Measurements from ENCODE around the gene IGF2BP1.
A peak's percentile ranks its signal among the peaks of the same experiment; 100 is the strongest.
"Not testable (repeated sequence)": the region's sequence is repeated elsewhere in the genome, so short reads cannot be mapped to it uniquely, and the experiment has no call there.

The IGF2BP1 gene

DNA sequence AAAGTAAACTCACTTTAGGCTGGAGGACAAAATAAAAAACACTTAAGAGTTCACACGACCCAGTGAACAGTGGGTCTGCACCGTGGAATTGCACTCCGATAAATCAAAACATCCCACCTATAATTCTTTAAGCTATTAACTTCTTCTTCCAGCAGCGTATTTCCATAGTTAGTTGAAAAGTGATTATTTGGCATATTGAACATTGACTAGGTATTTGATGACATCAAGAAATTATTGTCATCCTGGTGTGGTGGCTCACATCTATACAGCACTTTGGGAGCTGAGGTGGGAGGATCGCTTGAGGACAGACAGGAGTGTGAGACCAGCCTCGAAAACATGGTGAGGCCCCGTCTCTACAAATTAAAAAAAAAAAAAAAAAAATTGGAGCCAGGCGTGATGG, 23.4 kb downstream of the IGF2BP1 start:
- no peak for DNase-seq

DNA sequence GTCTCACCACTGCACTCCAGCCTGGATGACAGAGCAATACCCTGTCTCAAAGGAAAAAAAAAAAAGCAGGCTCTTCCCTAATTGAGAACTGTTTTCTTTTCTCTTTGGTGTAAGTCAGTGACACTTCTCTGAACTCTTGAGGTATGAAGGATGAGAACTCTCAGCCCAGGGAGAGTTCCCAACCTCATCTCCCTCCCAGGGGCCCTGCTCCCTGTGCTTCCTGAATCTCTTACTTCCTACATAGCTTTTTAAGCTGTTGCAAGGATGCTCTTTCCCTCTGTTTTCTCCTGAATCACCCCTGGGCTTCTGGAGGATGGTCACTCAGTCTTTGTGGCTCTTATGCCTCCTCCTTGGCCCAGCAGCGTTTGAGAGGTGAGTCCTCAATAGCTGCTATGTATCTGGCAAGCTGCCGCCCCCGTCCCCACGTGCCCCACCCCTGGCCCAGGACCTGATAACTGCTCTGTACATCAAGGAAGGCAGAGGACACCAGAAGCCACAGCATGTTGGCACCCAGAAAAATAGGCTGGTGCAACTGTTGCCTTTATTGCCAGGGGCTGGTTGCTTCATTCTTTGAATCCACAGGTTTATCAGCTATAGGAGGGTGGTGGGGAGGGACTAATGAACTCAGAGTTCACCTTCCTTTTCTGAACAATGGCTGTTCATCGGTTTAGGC, 24.0 kb downstream of the IGF2BP1 start:
- DNase-seq, result no peak

DNA sequence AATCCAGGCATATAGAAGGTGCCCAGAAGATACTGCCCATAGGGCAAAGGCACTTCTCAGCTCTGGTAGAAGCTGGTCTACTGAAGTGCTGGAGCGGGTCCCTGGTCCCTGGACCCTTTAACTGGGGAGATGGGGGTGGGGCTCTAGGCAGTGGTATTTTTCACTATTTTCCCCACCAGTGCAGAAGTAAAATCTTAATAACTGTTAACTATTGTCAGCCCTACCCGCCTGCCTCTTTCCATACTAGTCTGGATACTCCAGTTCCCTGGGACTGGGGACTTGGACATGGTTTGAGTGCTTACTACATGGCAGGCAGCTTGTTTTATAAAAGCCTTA, 24.6 kb downstream of the IGF2BP1 start:
- no peak for DNase-seq

DNA sequence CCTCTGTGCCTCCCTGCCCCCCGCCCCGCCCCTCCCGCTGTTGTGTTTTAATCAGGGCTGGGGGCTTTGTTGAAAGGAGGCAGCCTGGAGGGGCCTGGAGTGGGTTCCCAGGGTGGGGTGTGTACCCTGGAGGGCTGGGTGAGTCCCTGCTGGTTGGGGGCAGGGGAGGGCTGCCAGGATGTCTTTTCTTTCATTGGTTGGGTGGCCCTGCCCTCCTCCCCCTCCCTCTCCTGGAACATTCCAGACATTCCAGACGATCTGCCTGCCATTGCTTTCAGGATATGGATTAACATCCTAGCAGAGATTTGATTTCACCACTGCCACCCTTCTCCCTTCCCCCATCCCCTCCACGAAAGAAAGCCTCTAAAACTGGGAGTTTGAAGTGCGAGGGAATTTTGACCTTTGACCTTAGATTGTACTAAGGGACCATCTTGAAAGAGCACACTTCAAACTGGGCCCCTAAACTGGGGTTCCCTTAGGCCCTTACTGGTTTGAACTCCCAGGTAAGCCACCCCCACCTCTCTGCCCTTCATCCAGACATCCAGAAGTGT, 25.3 kb downstream of the IGF2BP1 start:
- no peak for DNase-seq

DNA sequence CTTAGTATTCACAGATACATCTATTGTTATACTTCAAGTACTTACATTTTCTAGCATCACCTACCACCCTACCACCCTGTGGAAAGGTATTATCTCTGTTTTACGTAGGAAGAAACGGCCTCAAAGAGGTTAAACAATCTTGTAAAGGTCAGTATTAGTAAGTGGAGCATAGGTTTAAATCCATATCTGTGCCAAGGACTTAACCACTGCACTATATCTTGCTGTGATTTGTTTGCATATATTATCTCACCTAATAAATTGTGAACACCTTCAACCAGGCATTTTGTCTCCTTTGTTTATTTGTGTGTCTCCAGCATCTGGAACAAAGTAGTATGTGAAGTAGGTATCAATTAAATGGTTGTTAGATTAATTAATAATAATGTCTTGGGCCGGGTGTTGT, 27.3 kb downstream of the IGF2BP1 start:
- DNase-seq, result no peak

DNA sequence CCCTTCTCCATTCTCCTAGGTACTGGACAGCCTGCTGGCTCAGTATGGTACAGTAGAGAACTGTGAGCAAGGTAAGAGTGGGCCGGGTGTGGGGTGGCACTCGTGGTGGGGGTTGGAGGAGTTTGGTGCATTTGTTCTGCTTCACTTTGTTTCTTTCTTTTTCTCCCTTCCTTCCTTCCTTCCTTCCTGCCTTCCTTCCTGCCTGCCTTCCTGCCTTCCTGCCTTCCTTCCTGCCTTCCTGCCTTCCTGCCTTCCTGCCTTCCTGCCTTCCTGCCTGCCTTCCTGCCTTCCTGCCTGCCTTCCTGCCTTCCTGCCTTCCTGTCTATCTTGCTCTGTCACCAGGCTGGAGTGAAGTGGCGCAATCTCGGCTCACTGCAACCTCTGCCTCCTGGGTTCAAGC, 29.3 kb downstream of the IGF2BP1 start:
- not testable (repeated sequence) for DNase-seq

DNA sequence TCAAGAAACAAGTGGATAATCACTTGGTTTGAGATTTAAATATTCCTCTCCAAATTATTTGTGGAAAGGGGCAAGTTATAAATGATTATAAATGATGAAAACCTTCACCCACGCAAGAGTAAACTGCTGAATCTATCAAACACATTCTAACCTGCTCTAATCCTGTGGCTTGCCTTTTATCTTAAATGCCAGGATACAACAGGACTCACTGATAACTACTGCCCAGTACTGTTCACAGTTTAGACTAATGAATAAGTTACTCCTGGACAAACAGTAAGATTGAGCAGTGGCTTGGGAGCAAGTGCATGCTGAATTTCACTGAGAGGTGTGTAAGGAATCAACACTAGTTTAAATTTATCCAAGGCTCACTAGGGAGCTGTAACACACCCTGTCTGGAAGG, 31.1 kb downstream of the IGF2BP1 start:
- DNase-seq, result no peak

DNA sequence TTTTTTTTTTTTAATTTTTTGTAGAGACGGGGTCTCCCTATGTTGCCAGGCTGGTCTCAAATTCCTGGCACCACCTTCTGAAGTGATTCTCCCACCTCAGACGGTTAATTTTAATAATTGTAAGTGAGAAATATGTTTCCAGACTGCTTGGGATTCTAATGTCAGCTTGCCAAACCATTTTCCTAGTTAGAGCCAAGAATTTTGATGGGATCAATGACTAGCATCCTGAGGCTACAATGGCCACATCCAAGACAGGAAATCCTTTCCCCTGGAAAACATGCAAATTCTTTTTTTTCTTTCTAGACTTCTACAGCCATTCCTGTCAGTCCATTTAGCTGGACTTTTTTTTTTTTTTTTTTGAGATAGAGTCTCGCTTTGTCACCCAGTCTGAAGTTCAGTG, 32.6 kb downstream of the IGF2BP1 start:
- no peak for DNase-seq

DNA sequence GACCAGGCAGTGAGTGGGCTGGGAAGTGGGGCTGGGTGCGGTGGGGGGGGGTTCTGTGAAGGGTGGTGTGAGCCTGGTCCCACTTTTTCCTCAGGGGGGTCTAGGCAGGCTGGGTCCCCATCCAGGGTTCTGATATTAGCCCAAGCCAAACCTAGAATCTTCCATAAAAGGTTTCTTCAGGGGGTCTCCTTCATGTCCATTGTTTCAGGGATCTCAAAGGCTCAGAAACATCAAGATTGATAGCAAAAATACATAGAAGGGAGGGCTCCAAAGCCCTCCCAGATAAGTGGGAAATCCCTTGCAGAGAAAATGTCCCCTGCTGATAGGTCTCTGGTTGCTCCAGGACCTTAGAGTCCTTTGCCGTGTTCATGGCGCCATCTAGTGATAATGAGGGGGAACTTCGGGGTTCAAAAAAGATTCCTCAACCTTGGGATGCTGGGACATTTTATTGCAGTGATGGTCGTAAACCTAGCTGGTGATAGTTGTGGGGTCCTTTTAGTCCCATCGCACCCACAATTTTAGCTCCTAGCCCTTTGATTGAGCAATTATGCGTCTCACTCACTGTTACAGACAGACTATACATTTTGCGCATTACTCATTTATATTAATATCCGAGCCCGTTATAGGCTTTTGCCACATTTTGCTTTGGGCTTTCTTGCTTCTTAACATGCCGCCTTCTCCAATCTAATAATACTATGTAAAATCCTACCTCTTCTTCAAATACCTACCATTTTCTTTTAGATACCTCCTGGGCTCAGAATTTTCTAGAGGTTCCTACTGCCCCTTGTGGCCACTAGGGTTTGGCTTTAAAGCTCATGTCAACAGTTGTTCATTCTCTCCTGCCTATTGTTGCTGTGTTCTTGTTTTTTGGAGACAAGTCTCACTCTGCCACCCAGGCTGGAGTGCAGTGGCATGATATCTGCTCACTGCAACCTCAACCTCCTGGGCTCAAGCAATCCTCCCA, 35.1 kb downstream of the IGF2BP1 start:
- DNase-seq, result peak; percentile 73

DNA sequence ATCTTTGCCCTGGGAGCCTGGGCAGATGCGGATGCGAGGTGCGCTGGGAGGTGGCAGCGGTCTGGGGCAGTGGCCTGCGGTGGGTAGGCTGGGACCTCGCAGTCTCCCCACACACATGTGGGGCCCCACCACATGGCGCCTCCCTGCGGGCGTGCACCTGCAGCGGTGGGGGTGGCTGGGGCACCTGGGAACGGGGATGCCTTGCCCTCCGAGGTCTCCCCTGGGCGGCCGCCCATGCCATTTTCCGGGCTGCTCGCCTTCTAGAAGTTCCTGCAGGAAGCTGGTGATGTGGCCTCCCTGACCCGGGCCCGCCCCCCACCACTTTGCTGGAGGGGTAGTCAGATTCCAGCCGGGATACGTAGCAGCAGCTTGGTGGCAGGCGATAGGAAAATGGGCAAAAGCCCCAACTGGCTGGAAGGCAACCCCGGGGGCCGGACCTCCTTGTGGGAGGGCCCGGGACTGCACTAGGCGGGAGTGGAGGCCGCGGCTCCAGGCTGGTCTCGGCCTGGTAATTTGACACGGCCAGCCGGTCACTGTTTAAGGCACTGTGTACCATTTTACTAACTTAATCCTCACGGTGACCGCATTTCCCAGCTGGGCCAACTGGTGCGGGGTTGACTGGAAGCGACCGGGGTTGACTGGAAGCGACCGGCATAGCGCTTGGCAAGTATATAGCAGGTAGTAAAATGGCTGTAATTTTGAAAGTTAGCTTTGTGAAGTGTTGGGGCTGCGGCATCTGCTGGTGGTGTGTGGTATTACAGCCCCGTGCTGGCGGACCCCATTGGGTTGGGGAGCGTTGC, 38.5 kb downstream of the IGF2BP1 start:
- peak; percentile 4 for DNase-seq

DNA sequence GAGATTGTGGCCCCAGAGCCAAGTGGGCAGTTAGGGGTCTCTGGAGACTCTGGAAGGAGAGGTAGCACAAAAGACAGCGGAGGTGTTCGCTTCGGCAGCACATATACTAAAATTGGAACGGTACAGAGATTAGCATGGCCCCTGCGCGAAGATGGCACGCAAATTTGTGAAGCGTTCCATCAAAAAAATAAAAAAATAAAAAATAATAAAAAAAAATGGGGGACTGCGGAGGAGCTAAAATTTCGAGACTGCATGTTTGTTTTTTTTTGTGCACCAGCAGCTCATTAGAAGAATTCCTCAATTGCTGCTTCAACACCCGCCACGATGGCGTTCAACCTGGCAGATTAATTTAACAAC, 39.1 kb downstream of the IGF2BP1 start:
- no peak for DNase-seq

DNA sequence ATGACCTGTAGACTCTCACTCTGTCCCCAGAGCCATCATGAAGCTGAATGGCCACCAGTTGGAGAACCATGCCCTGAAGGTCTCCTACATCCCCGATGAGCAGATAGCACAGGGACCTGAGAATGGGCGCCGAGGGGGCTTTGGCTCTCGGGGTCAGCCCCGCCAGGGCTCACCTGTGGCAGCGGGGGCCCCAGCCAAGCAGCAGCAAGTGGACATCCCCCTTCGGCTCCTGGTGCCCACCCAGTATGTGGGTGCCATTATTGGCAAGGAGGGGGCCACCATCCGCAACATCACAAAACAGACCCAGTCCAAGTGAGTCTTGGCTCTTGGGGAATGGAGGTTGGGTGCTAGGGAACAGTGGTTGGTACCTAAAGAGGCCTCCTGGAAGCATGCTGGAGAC, 41.0 kb downstream of the IGF2BP1 start:
- no peak for DNase-seq

DNA sequence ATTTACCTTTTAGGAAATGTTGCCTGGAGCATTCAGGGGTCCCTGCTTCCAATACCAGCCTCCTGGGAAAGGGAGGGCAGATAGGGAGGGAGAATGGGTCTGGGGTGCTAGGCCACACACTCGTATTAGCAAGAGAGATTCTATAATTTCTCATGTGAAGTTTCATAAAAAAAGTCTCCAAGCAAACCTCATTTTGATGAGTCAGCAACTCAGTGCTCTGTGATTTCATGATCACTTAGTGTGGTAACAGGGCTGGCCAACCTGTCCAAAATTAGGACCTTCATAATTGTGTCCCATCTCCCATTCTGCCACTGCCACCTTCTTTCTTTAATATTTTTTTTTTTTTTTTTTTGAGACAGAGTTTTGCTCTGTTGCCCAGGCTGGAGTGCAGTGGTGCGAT, 41.4 kb downstream of the IGF2BP1 start:
- DNase-seq, result no peak

DNA sequence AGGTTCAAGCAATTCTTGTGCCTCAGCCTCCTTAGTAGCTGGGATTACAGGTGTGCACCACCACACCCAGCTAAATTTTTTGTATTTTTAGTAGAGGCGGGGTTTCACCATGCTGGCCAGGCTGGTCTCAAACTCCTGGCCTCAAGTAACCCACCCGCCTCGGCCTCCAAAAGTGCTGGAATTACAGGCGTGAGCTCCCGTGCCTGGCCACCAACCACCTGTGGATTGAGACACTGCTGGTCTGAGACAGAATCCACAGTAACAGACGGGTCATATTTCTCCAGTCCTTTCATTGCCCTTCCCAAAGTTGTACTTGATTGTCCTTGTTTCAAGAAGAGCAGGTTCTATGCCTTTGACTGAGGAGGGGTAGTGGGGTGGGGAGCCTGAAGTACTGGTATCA, 42.3 kb downstream of the IGF2BP1 start:
- not testable (repeated sequence) for DNase-seq

DNA sequence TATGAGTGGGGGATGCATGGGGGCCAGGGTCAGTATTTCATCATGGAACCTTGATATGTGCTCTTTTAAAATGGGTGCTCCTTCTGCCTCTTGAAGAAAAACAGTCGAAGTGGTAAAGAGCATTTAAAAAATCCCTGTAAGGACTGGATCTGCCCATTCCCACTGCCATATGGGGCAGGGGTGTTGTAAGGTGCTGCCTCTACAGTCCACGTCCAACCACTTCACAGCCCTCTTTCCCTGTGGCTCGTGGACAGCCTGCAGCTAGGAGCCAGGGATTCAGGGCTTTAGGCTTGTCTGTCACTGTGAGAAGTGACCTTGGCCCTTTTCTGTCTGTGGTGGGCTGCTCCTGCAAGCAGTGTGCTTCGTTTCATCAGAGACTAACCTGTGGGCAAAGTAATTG, 44.3 kb downstream of the IGF2BP1 start:
- DNase-seq, result no peak

DNA sequence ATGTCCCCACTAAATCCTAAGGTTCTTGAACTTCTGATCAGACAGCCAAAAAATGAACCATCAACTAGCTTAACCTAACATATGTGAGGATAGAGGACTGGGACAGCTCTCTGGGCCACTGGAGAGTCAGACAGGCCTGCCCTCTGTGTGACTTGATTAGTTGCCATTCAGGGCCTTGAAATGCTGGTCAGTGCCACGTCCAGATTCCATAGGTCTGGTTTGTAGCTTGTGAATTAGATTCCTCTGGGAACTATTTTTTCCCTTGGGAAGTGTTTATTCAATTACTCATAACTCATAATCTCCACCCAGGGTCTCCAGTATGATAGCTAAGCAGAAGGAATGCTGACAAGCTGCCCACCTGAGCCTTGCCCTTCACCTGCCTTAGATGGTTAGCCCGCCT, 48.2 kb downstream of the IGF2BP1 start:
- no peak for DNase-seq

DNA sequence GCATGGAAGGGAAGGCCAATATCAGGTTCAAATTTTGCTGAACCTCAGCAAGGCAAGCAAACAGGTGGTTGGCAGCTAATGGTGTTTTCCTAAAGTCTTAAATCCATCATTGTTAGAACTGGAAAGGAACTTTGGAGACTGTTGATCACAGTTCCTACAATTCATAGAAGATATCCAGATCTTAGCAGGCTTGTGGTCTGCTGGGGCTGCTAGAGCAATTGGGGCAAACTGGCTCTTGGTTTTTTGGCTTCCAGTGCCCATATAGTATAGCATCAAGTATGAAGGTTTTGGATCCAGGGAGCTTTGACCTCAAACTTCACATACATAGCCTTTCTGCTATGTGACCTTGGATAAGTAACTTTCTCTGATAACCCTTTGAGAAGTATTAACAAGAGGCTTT, 49.7 kb downstream of the IGF2BP1 start:
- DNase-seq, result no peak

DNA sequence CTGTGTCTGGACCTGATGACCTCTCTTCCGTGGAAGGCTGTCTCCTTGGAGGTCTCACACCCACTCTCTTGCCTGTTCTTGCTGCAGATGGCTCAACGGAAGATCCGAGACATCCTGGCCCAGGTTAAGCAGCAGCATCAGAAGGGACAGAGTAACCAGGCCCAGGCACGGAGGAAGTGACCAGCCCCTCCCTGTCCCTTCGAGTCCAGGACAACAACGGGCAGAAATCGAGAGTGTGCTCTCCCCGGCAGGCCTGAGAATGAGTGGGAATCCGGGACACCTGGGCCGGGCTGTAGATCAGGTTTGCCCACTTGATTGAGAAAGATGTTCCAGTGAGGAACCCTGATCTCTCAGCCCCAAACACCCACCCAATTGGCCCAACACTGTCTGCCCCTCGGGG, 52.1 kb downstream of the IGF2BP1 start:
- DNase-seq, result no peak

DNA sequence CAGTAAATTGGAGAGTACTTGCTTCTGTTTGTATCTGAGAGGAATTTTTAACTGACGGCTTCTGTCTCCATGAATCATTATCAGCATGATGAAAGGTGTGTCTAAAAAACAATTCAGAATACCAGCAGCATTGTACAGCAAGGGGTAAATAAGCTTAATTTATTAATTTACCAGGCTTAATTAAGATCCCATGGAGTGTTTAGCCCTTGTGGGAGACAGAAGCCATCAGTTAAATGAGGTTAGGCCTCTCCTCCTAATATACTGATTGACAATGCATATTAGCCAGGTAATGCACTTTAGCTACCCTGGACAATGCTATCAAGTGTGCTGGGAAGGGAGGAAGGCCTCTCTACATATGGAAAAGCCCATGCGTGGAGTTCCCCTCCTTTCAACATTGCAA, 53.4 kb downstream of the IGF2BP1 start:
- DNase-seq, result no peak

DNA sequence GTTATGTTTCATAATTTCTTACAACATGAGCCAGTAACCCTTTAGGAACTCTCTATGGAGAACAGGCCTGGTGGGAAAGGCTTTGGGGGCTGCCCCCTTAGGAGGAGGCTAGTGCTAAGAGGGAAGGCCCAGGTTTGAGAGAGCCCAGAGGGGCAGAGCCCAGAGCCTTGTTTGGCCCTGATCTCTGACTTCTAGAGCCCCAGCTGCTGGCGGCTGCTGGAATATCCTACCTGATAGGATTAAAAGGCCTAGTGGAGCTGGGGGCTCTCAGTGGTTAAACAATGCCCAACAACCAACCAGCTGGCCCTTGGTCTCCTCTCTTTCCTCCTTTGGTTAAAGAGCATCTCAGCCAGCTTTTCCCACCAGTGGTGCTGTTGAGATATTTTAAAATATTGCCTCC, 54.1 kb downstream of the IGF2BP1 start:
- DNase-seq, result no peak

DNA sequence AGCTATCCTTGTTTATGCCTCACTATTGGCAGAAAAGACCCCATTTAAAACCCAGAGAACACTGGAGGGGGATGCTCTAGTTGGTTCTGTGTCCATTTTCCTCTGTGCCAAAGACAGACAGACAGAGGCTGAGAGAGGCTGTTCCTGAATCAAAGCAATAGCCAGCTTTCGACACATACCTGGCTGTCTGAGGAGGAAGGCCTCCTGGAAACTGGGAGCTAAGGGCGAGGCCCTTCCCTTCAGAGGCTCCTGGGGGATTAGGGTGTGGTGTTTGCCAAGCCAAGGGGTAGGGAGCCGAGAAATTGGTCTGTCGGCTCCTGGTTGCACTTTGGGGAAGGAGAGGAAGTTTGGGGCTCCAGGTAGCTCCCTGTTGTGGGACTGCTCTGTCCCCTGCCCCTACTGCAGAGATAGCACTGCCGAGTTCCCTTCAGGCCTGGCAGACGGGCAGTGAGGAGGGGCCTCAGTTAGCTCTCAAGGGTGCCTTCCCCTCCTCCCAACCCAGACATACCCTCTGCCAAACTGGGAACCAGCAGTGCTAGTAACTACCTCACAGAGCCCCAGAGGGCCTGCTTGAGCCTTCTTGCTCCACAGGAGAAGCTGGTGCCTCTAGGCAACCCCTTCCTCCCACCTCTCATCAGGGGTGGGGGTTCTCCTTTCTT, 56.1 kb downstream of the IGF2BP1 start:
- DNase-seq, result no peak

DNA sequence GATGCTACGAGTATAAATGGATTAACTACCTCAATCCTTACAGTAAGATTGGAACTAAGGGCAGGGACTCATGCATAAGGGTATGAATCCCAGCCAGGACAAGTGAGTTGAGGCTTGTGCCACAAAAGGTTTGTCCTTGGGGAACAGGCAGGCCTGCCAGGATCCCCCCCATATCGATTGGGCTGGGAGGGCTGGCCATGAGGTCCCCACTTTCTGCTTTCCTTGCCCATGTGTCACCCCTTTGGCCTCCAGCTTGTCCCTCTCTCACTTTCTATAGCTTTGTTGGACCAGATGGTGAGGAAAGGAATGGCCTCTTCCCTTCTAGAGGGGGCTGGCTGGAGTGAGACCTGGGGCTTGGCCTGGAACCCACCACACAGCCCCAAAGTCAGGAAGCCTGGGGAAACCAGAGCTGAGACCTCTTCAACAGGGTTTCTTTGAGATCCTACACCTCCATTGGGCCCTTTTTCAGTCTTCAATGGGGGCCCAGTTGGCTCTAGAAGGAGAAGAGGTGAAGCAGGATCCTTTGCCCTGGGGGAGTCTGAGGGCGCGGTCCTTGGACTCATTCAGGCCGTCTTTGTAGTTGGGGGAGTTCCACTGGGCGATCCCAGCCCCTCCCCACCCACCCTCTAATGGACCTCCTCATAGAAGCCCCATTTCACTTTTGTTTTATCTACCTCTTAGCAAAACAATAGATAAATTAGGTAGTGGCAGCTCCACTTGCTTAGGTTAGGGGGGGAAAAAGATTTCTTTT, 57.3 kb downstream of the IGF2BP1 start:
- no peak for DNase-seq

All from NCI-H1105 treated with DMSO at 0.1 percent for 48 hours (cell line).